H1 (cell line): ENCODE data around the gene TMEM176B. TPM values are rescaled to one million over a fixed set of nuclear protein-coding genes. Genes with fewer than 3 reads are reported as not detected.

Source experiments
- CBX8 ChIP-seq: fragments of 300-800, 300-1000 bp; sonication (generic); IDR thresholded peaks from 2 replicates; pipeline ENCODE4 v1.7.1; 2016; ENCODE audit warnings: low read depth, low read length, borderline replicate concordance
- polyA plus RNA-seq, 7 experiments: library from polyadenylated mRNA; depleted of rRNA in 3 of 7; stranded (reverse) in 5 of 7; unstranded in 2 of 7; fragments of >200 nt in 5 of 7; fragments of 200-250 nt in 2 of 7; gene quantifications; 1 replicate in 5 of 7; 2 replicates in 1 of 7; 4 replicates in 1 of 7; pipeline versions ENCODE4 v1.2.1 to v1.2.3, GENCODE V29; 2011 to 2013; ENCODE audit warnings: missing spikeins in 2 of 7, mixed read lengths in 2 of 7
- total RNA-seq: library from RNA; stranded (reverse); fragmentation: NEBNext Ultra II Directional; extraction: Animal tissue kit (Norgen Biotek cat#: 25700); gene quantifications from 2 replicates; pipeline ENCODE4 v1.2.1, GENCODE V29; 2021

Gene TMEM176B
- total and polyA plus RNA-seq, 2 of the 8 experiments (the other 6 are each of a cell fraction or from before 2014, with no cell fraction given): 1.2 to 2.1 TPM

DNA sequence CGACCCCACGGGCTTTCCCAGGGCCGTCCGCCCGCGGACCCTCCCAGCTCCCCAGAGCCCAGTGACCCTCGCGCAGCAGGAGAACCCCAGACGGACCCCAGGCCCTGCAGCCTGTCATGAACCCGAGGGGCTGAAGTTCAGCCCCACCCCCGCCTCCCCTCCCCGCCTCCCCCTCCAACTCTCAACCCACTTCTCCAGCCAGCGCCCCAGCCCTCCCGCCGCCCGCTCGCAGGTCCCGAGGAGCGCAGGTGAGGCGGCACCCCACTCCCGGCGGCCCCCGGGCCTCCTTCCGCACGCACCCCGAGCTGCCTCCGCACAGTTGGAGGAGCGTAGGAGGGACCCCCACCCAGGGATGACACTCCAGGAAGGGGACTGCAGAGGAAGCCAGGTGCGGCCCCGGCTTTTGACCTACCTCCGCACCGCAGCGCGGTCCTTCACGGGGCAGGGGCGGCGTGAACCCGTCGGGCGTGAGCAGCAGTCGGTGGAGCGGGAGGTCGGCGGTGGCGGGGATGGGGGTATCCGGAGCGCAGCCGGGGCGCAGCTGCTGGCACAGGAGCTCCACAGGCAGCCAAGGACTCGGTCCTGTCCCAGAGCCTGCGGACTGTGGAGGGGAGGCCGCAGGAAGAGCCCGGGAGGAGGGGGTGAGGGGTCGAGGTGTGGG is 547 bp upstream of the TMEM176B start, which contains the start of gene TMEM176A (continued):
- no peak for TF ChIP-seq CBX8
